ENCODE results near the gene CDR2. TPM values are rescaled to one million over a fixed set of nuclear protein-coding genes. Genes with fewer than 3 reads are reported as not detected.

CDR2 gene
- polyA plus RNA-seq, 4 donors: 14.2 to 50.3 (median 45.4) TPM

GRCh38 chr16:22417019-22417418 lies 42.6 kb upstream of the CDR2 start:
- no peak for DNase-seq

GRCh38 chr16:22413819-22414218 lies 39.4 kb upstream of the CDR2 start:
- WGBS, 3 donors: 95 to 96% (median 95%) methylated on average over 7 of the region's 7 CpGs
- FAIRE-seq (no peak), DNase-seq (no peak)
- Histone ChIP-seq H3K27ac (ENCODE audit: low read depth in 1 of 3, low read length in 2 of 3) (no peak overlapping the region), H3K9me3 (ENCODE audit: control insufficient read depth in 2 of 2, insufficient read depth in 1 of 2, low read depth in 1 of 2, low read length in 1 of 2) (no peaks in the 10 kb centered on the region), H3K27me3 (ENCODE audit: control insufficient read depth in 3 of 3, insufficient read depth in 3 of 3, low read length in 3 of 3) (no peaks in the 10 kb centered on the region), H3K36me3 (ENCODE audit: control insufficient read depth in 3 of 3, insufficient read depth in 2 of 3, low read depth in 1 of 3, low read length in 3 of 3) (peaks cover 0 to 3% (median 2%) of the 10 kb centered on the region in 3 donors), H3K4me1 (ENCODE audit: control insufficient read depth in 3 of 3, insufficient read depth in 2 of 3, low read depth in 1 of 3, low read length in 2 of 3) (no peaks in the 10 kb centered on the region), H3K4me3 (ENCODE audit: low read depth in 1 of 3, low read length in 3 of 3) (no peak overlapping the region)

More at GRCh38 chr16:22417019-22417418, 42.6 kb upstream of the CDR2 start:
- no peaks in the 10 kb centered on the region for H3K27me3 ChIP-seq (ENCODE audit: control insufficient read depth in 3 of 3, insufficient read depth in 3 of 3, low read length in 3 of 3)
- H3K4me1 ChIP-seq (ENCODE audit: control insufficient read depth in 3 of 3, insufficient read depth in 2 of 3, low read depth in 1 of 3, low read length in 2 of 3): no peaks in the 10 kb centered on the region
- FAIRE-seq: no peak
- H3K4me3 ChIP-seq (ENCODE audit: low read depth in 1 of 3, low read length in 3 of 3): no peak overlapping the region
- no peaks in the 10 kb centered on the region for H3K9me3 ChIP-seq (ENCODE audit: control insufficient read depth in 2 of 2, insufficient read depth in 1 of 2, low read depth in 1 of 2, low read length in 1 of 2)
- peaks cover 4 to 24% (median 12%) of the 10 kb centered on the region in 3 donors for H3K36me3 ChIP-seq (ENCODE audit: control insufficient read depth in 3 of 3, insufficient read depth in 2 of 3, low read depth in 1 of 3, low read length in 3 of 3)
- 90 to 95% (median 93%) methylated on average over 4 of the region's 4 CpGs for WGBS, 3 donors
- no peak overlapping the region for H3K27ac ChIP-seq (ENCODE audit: low read depth in 1 of 3, low read length in 2 of 3)

GRCh38 chr16:22407486-22407885 lies 33.1 kb upstream of the CDR2 start:
- peak overlapping the region in 2 of 3 donors; percentile 49 to 68 for H3K27ac ChIP-seq (ENCODE audit: low read depth in 1 of 3, low read length in 2 of 3)
- peaks cover 0 to 4% (median 3%) of the 10 kb centered on the region in 3 donors for H3K36me3 ChIP-seq (ENCODE audit: control insufficient read depth in 3 of 3, insufficient read depth in 2 of 3, low read depth in 1 of 3, low read length in 3 of 3)
- H3K27me3 ChIP-seq (ENCODE audit: control insufficient read depth in 3 of 3, insufficient read depth in 3 of 3, low read length in 3 of 3): no peaks in the 10 kb centered on the region
- H3K4me1 ChIP-seq (ENCODE audit: control insufficient read depth in 3 of 3, insufficient read depth in 2 of 3, low read depth in 1 of 3, low read length in 2 of 3): peaks cover 3 to 13% (median 4%) of the 10 kb centered on the region in 3 donors
- 28 to 75% (median 31%) methylated on average over 2 of the region's 2 CpGs for WGBS, 3 donors
- DNase-seq: peak; percentile 49 to 85
- peak; percentile 89 for FAIRE-seq
- H3K4me3 ChIP-seq (ENCODE audit: low read depth in 1 of 3, low read length in 3 of 3): no peak overlapping the region
- H3K9me3 ChIP-seq (ENCODE audit: control insufficient read depth in 2 of 2, insufficient read depth in 1 of 2, low read depth in 1 of 2, low read length in 1 of 2): no peaks in the 10 kb centered on the region

GRCh38 chr16:22402191-22402590 lies 27.8 kb upstream of the CDR2 start:
- no peak for DNase-seq
- H3K27me3 ChIP-seq (ENCODE audit: control insufficient read depth in 3 of 3, insufficient read depth in 3 of 3, low read length in 3 of 3): no peaks in the 10 kb centered on the region
- H3K4me3 ChIP-seq (ENCODE audit: low read depth in 1 of 3, low read length in 3 of 3): no peak overlapping the region
- peaks cover 0 to 5% (median 3%) of the 10 kb centered on the region in 3 donors for H3K36me3 ChIP-seq (ENCODE audit: control insufficient read depth in 3 of 3, insufficient read depth in 2 of 3, low read depth in 1 of 3, low read length in 3 of 3)
- no peaks in the 10 kb centered on the region for H3K9me3 ChIP-seq (ENCODE audit: control insufficient read depth in 2 of 2, insufficient read depth in 1 of 2, low read depth in 1 of 2, low read length in 1 of 2)
- peak overlapping the region in 1 of 3 donors; percentile 64 for H3K27ac ChIP-seq (ENCODE audit: low read depth in 1 of 3, low read length in 2 of 3)
- no peak for FAIRE-seq
- H3K4me1 ChIP-seq (ENCODE audit: control insufficient read depth in 3 of 3, insufficient read depth in 2 of 3, low read depth in 1 of 3, low read length in 2 of 3): peaks cover 0 to 9% (median 4%) of the 10 kb centered on the region in 3 donors

- WGBS, 3 donors: 88 to 92% (median 89%) methylated on average over 3 of the region's 3 CpGs
- FAIRE-seq: no peak
- Histone ChIP-seq H3K36me3 (ENCODE audit: control insufficient read depth in 3 of 3, insufficient read depth in 2 of 3, low read depth in 1 of 3, low read length in 3 of 3) (peaks cover 0 to 6% (median 3%) of the 10 kb centered on the region in 3 donors), H3K27ac (ENCODE audit: low read depth in 1 of 3, low read length in 2 of 3) (no peak overlapping the region), H3K9me3 (ENCODE audit: control insufficient read depth in 2 of 2, insufficient read depth in 1 of 2, low read depth in 1 of 2, low read length in 1 of 2) (no peaks in the 10 kb centered on the region), H3K27me3 (ENCODE audit: control insufficient read depth in 3 of 3, insufficient read depth in 3 of 3, low read length in 3 of 3) (no peaks in the 10 kb centered on the region), H3K4me1 (ENCODE audit: control insufficient read depth in 3 of 3, insufficient read depth in 2 of 3, low read depth in 1 of 3, low read length in 2 of 3) (peaks cover 0 to 5% (median 4%) of the 10 kb centered on the region in 3 donors), H3K4me3 (ENCODE audit: low read depth in 1 of 3, low read length in 3 of 3) (no peak overlapping the region)
- DNase-seq: no peak
These were observed 26.5 kb upstream of the CDR2 start for GRCh38 chr16:22400900-22401299.

- no peak for FAIRE-seq
- no peaks in the 10 kb centered on the region for H3K9me3 ChIP-seq (ENCODE audit: control insufficient read depth in 2 of 2, insufficient read depth in 1 of 2, low read depth in 1 of 2, low read length in 1 of 2)
These were observed 23.5 kb upstream of the CDR2 start for GRCh38 chr16:22397931-22398330.

GRCh38 chr16:22397464-22397863 lies 23.0 kb upstream of the CDR2 start:
- DNase-seq (no peak), FAIRE-seq (no peak)
- no peaks in the 10 kb centered on the region for H3K9me3 ChIP-seq (ENCODE audit: control insufficient read depth in 2 of 2, insufficient read depth in 1 of 2, low read depth in 1 of 2, low read length in 1 of 2)
- no peaks in the 10 kb centered on the region for H3K27me3 ChIP-seq (ENCODE audit: control insufficient read depth in 3 of 3, insufficient read depth in 3 of 3, low read length in 3 of 3)
- 63 to 94% (median 86%) methylated on average over 1 of the region's 1 CpG for WGBS, 3 donors
- H3K4me1 ChIP-seq (ENCODE audit: control insufficient read depth in 3 of 3, insufficient read depth in 2 of 3, low read depth in 1 of 3, low read length in 2 of 3): no peaks in the 10 kb centered on the region
- H3K4me3 ChIP-seq (ENCODE audit: low read depth in 1 of 3, low read length in 3 of 3): no peak overlapping the region
- H3K27ac ChIP-seq (ENCODE audit: low read depth in 1 of 3, low read length in 2 of 3): no peak overlapping the region
- peaks cover 0 to 6% (median 0%) of the 10 kb centered on the region in 3 donors for H3K36me3 ChIP-seq (ENCODE audit: control insufficient read depth in 3 of 3, insufficient read depth in 2 of 3, low read depth in 1 of 3, low read length in 3 of 3)

More at GRCh38 chr16:22397931-22398330, 23.5 kb upstream of the CDR2 start:
- no peak for DNase-seq
- Histone ChIP-seq H3K4me1 (ENCODE audit: control insufficient read depth in 3 of 3, insufficient read depth in 2 of 3, low read depth in 1 of 3, low read length in 2 of 3) (peaks cover 0 to 5% (median 0%) of the 10 kb centered on the region in 3 donors), H3K27me3 (ENCODE audit: control insufficient read depth in 3 of 3, insufficient read depth in 3 of 3, low read length in 3 of 3) (no peaks in the 10 kb centered on the region), H3K4me3 (ENCODE audit: low read depth in 1 of 3, low read length in 3 of 3) (no peak overlapping the region), H3K36me3 (ENCODE audit: control insufficient read depth in 3 of 3, insufficient read depth in 2 of 3, low read depth in 1 of 3, low read length in 3 of 3) (peaks cover 0 to 6% (median 0%) of the 10 kb centered on the region in 3 donors), H3K27ac (ENCODE audit: low read depth in 1 of 3, low read length in 2 of 3) (no peak overlapping the region)

GRCh38 chr16:22395960-22396359 lies 21.5 kb upstream of the CDR2 start:
- FAIRE-seq: no peak
- H3K27me3 ChIP-seq (ENCODE audit: control insufficient read depth in 3 of 3, insufficient read depth in 3 of 3, low read length in 3 of 3): no peaks in the 10 kb centered on the region
- H3K27ac ChIP-seq (ENCODE audit: low read depth in 1 of 3, low read length in 2 of 3): no peak overlapping the region
- WGBS, 3 donors: 91 to 95% (median 94%) methylated on average over 4 of the region's 4 CpGs
- H3K36me3 ChIP-seq (ENCODE audit: control insufficient read depth in 3 of 3, insufficient read depth in 2 of 3, low read depth in 1 of 3, low read length in 3 of 3): peaks cover 0 to 6% (median 0%) of the 10 kb centered on the region in 3 donors
- no peaks in the 10 kb centered on the region for H3K9me3 ChIP-seq (ENCODE audit: control insufficient read depth in 2 of 2, insufficient read depth in 1 of 2, low read depth in 1 of 2, low read length in 1 of 2)
- no peaks in the 10 kb centered on the region for H3K4me1 ChIP-seq (ENCODE audit: control insufficient read depth in 3 of 3, insufficient read depth in 2 of 3, low read depth in 1 of 3, low read length in 2 of 3)
- DNase-seq: no peak
- no peak overlapping the region for H3K4me3 ChIP-seq (ENCODE audit: low read depth in 1 of 3, low read length in 3 of 3)

GRCh38 chr16:22394121-22394520 lies 19.7 kb upstream of the CDR2 start:
- no peaks in the 10 kb centered on the region for H3K4me1 ChIP-seq (ENCODE audit: control insufficient read depth in 3 of 3, insufficient read depth in 2 of 3, low read depth in 1 of 3, low read length in 2 of 3)
- FAIRE-seq (no peak), DNase-seq (no peak)
- no peaks in the 10 kb centered on the region for H3K27me3 ChIP-seq (ENCODE audit: control insufficient read depth in 3 of 3, insufficient read depth in 3 of 3, low read length in 3 of 3)
- no peak overlapping the region for H3K27ac ChIP-seq (ENCODE audit: low read depth in 1 of 3, low read length in 2 of 3)
- H3K36me3 ChIP-seq (ENCODE audit: control insufficient read depth in 3 of 3, insufficient read depth in 2 of 3, low read depth in 1 of 3, low read length in 3 of 3): peaks cover 0 to 4% (median 0%) of the 10 kb centered on the region in 3 donors
- no peaks in the 10 kb centered on the region for H3K9me3 ChIP-seq (ENCODE audit: control insufficient read depth in 2 of 2, insufficient read depth in 1 of 2, low read depth in 1 of 2, low read length in 1 of 2)
- WGBS, 3 donors: 96 to 98% (median 97%) methylated on average over 1 of the region's 1 CpG
- H3K4me3 ChIP-seq (ENCODE audit: low read depth in 1 of 3, low read length in 3 of 3): no peak overlapping the region
